ENCODE data around the gene LSM14B. TPM values are rescaled to one million over a fixed set of nuclear protein-coding genes. Genes with fewer than 3 reads are reported as not detected.

Gene LSM14B
- total RNA-seq, 1 donor from 2014 or later: 64.3 TPM

- no peaks in the 10 kb centered on the region for H3K27me3 Mint-ChIP-seq (ENCODE audit: low read depth)
- H3K9me3 Mint-ChIP-seq: peaks cover 5% of the 10 kb centered on the region
- DNase-seq (ENCODE audit: low spot score in 2 of 2, unreplicated experiment in 2 of 2): no peak
- no peak overlapping the region for H3K4me3 Mint-ChIP-seq
- TF ChIP-seq CTCF (IDR thresholded peaks at IDR 0.05; ENCODE audit: unreplicated experiment): no peak
- peaks cover 9% of the 10 kb centered on the region for H3K4me1 Mint-ChIP-seq
- no peak overlapping the region for H3K27ac Mint-ChIP-seq
- peaks cover 15% of the 10 kb centered on the region for H3K36me3 Mint-ChIP-seq
Observed at GRCh38 chr20:62158541-62158940, 36.3 kb downstream of the LSM14B start.

- Mint-ChIP-seq H3K4me1 (peaks cover 9% of the 10 kb centered on the region), H3K4me3 (no peak overlapping the region), H3K9me3 (no peaks in the 10 kb centered on the region), H3K27me3 (ENCODE audit: low read depth) (no peaks in the 10 kb centered on the region), H3K36me3 (peaks cover 10% of the 10 kb centered on the region), H3K27ac (no peak overlapping the region)
- TF ChIP-seq CTCF (IDR thresholded peaks at IDR 0.05; ENCODE audit: unreplicated experiment): no peak
- DNase-seq (ENCODE audit: low spot score in 2 of 2, unreplicated experiment in 2 of 2): no peak
Observed at GRCh38 chr20:62159052-62159451, 36.8 kb downstream of the LSM14B start.

GRCh38 chr20:62159839-62160238, 37.6 kb downstream of the LSM14B start:
- Mint-ChIP-seq H3K27me3 (ENCODE audit: low read depth) (no peaks in the 10 kb centered on the region), H3K9me3 (no peaks in the 10 kb centered on the region), H3K36me3 (peaks cover 6% of the 10 kb centered on the region), H3K27ac (peak overlapping the region; percentile 6), H3K4me1 (peaks cover 9% of the 10 kb centered on the region), H3K4me3 (no peak overlapping the region)
- no peak for DNase-seq (ENCODE audit: low spot score in 2 of 2, unreplicated experiment in 2 of 2)
- TF ChIP-seq CTCF (IDR thresholded peaks at IDR 0.05; ENCODE audit: unreplicated experiment): no peak

DNA sequence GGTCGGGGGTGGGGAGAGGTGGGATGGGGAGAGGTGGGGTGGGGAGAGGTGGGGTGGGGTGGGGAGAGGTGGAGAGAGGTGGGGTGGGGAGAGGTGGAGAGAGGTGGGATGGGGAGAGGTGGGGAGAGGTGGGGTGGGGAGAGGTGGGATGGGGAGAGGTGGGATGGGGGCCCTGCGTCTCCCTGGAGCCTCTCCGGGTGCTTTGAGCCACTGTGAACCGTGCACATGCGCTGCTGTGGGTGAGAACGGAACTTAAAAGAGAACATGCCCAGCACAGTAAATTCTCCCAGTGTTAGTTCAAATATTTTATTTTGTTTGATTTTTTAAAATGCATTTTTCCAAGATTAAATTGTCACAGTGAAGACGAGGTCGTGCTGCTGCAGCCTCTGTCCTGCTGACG, 38.0 kb downstream of the LSM14B start:
- TF ChIP-seq CTCF (IDR thresholded peaks at IDR 0.05; ENCODE audit: unreplicated experiment): no peak
- peaks cover 6% of the 10 kb centered on the region for H3K36me3 Mint-ChIP-seq
- no peak overlapping the region for H3K4me3 Mint-ChIP-seq
- H3K27me3 Mint-ChIP-seq (ENCODE audit: low read depth): no peaks in the 10 kb centered on the region
- H3K27ac Mint-ChIP-seq: no peak overlapping the region
- DNase-seq (ENCODE audit: low spot score in 2 of 2, unreplicated experiment in 2 of 2): no peak
- no peaks in the 10 kb centered on the region for H3K9me3 Mint-ChIP-seq
- peaks cover 9% of the 10 kb centered on the region for H3K4me1 Mint-ChIP-seq

- no peak for TF ChIP-seq CTCF (IDR thresholded peaks at IDR 0.05; ENCODE audit: unreplicated experiment)
- no peaks in the 10 kb centered on the region for H3K9me3 Mint-ChIP-seq
- H3K4me1 Mint-ChIP-seq: peaks cover 5% of the 10 kb centered on the region
- no peak overlapping the region for H3K4me3 Mint-ChIP-seq
- H3K27ac Mint-ChIP-seq: no peak overlapping the region
- H3K27me3 Mint-ChIP-seq (ENCODE audit: low read depth): no peaks in the 10 kb centered on the region
- peaks cover 8% of the 10 kb centered on the region for H3K36me3 Mint-ChIP-seq
- no peak for DNase-seq (ENCODE audit: low spot score in 2 of 2, unreplicated experiment in 2 of 2)
Observed at GRCh38 chr20:62160876-62161275, 38.6 kb downstream of the LSM14B start.

- Mint-ChIP-seq H3K27me3 (ENCODE audit: low read depth) (no peaks in the 10 kb centered on the region), H3K36me3 (peaks cover 9% of the 10 kb centered on the region), H3K27ac (no peak overlapping the region), H3K9me3 (no peaks in the 10 kb centered on the region), H3K4me3 (no peak overlapping the region), H3K4me1 (peaks cover under 1% of the 10 kb centered on the region)
- no peak for DNase-seq (ENCODE audit: low spot score in 2 of 2, unreplicated experiment in 2 of 2)
- TF ChIP-seq CTCF (IDR thresholded peaks at IDR 0.05; ENCODE audit: unreplicated experiment): no peak
Observed at GRCh38 chr20:62161347-62161746, 39.1 kb downstream of the LSM14B start.
